Kasumi-1 (cell line): ENCODE results near the gene ARID5B.

Source experiments
- DNase-seq, 2 experiments: peaks; one replicate each; lab custom pipeline; 2025; lab: John Stamatoyannopoulos, UW

Gene ARID5B

DNA sequence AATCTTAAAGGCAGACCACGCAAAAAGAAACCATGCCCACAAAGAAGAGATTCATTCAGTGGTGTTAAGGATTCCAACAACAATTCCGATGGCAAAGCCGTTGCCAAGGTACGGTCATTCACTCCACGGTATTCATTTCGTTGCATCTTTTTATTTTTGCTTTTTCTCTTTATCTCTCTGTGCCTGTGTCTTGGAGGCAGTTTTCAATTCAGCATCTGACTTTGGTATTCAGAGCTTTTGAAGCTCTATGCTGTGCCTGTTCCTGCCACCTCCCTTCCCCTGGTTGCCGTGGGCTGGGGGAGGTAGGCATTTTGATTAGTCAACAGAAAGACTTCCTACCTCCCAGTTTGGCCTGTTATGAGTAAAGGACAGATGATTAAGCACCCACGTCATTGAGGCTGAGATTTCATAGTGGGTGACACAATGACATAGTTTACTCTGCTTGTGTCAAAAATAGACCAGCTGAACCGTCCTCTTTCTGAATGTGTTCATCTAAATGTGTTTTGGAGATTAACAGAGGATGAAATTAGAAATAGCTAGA lies 149.5 kb downstream of the ARID5B start:
- no peak for DNase-seq

- DNase-seq: no peak
Measured at GRCh38 chr10:62052276-62052675, 150.8 kb downstream of the ARID5B start.

DNA sequence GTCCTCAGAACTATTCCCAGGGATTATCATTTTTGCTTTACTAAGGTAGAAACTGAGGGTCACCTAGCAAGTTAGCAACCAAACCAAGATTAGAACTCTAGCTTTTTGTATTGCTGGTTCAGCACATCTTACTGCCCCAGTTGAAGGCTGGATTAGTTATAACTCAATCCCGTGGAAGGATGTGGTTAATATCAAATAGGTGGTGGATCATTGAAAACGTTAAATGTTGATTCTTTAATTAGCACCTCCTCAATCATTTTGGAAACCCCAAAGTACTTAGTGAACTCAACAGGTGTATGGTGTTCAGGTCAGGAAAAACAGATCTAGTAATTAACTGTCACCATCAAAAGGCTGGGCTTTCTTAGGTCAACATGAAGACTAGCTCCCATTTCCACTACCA lies 152.4 kb downstream of the ARID5B start:
- no peak for DNase-seq

- DNase-seq: no peak
Measured at GRCh38 chr10:62054408-62054807, 152.9 kb downstream of the ARID5B start.

- DNase-seq: no peak
Measured at GRCh38 chr10:62054830-62055229, 153.3 kb downstream of the ARID5B start.

- DNase-seq: no peak
Measured at GRCh38 chr10:62056219-62056618, 154.7 kb downstream of the ARID5B start.

DNA sequence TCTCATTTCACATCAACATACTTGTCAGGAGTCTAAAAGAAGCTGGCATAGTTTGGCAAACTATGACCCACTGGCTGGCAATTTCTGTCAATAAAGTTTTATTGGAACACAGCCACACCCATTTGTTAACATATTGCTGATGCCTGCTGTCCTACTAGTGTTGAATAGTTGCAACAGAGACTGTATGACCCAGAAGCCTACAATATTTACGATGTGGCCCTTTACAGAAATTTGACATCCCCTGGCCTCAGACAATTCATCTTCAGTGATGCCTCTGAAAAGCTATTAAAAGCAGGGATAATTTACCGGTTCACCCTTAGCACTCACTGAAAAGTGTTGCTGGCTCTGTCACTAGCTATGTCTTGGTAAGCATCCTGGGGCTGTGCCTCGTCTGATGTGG lies 155.2 kb downstream of the ARID5B start:
- DNase-seq: no peak

- DNase-seq: no peak
Measured at GRCh38 chr10:62057359-62057758, 155.9 kb downstream of the ARID5B start.

- no peak for DNase-seq
Measured at GRCh38 chr10:62057850-62058249, 156.4 kb downstream of the ARID5B start.

GRCh38 chr10:62058476-62058875 lies 157.0 kb downstream of the ARID5B start:
- DNase-seq: no peak

DNA sequence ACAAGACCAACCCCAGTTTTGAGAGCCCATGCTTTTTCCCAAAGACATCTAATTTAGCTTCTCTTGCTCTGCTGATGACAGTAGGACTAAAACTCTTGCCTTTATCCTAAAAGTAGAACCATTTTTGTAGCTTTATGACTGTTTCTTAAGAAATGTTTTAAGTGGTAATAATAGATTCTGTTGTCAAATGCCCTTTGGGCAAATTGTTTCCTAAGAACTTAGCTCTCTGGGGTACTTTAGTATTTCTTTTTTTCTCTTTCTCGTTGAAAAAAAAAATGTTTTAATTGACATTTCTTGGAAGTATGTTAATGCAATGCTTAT lies 157.4 kb downstream of the ARID5B start:
- DNase-seq: no peak

- DNase-seq: no peak
Measured at GRCh38 chr10:62059217-62059920, 157.9 kb downstream of the ARID5B start.

DNA sequence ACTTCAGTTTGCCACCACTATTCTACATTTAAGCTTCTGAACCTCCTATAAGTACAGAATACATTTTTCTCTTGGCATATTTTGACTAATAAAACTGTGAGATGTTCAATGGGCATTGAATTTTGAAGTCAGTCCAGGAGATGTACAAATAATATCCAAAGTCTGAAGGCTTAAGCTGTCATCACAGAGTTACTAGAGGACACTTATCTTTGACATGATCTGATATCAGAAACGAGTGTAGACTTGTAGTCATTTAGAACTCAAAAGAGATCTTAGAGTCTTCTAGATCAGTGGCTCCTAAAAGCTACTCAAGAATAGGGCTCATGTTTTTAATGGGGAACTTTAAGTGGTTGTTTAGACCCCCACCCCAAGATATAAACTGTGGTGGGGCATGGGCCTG lies 160.5 kb downstream of the ARID5B start:
- no peak for DNase-seq

DNA sequence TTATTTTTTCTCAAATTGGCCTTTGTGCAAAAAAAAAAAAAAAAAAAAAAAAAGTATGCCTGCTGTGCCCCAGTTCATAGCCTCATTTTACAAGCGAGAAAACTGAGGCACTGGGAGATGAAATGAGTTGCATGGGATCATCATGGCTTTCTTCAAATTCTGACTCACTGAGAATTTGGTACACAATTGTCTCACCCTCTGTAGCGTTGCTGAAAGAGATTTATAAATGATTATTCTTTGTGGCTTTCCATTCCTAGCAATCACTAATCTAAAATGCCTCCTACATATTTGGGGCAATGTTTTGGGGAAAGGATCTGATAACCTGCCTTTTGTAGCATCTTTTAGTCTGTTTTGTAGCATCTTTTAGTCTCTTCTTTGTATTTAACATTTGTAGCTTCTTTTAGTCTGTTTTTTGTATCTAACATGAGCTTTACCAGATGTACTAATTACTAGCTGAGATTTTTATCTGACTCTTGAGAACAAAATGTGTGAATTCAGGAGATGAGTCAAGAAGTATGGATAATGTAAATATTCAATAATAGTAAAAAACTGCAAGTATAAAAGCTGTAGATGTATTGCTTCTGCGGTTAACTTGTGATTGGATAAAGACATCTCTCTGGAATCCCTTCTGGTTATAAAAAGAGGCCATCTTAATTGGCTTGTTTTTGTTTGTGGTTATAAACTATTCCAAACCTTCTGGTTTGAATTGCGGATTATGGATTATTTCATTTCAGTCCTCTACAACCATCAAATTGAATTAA lies 161.4 kb downstream of the ARID5B start:
- no peak for DNase-seq

DNA sequence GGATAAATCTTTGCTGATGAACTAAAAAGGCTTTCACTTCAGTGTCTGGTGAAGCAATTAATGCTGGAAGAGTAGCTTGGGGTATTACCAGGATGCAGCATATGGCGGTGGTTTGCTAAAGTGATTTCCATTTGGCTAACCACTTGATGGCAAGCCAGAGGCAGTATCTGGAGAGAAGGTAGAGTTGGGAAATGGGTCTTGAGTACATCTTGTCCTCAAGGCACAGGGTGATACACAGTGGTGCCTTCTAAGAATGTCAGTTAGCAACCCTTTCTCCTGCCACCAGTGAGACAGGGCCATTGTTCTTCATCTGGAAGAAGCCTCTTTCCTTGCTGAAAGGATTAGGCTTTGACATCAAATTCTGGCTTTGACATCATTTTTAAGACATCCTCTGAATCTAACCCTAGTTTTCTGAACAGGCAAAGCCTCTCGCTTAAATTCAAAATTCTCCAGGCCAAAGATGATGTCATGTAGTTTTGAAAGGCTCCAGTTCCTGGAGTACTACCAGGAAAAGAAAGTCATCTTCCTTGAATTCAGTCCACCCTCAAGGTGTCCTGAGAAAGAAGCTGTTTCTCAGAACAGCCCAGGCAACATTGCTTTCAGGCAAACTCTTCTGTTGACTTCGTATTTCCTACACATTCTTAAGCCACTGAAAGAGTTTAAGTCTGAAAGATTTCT lies 162.4 kb downstream of the ARID5B start:
- no peak for DNase-seq

DNA sequence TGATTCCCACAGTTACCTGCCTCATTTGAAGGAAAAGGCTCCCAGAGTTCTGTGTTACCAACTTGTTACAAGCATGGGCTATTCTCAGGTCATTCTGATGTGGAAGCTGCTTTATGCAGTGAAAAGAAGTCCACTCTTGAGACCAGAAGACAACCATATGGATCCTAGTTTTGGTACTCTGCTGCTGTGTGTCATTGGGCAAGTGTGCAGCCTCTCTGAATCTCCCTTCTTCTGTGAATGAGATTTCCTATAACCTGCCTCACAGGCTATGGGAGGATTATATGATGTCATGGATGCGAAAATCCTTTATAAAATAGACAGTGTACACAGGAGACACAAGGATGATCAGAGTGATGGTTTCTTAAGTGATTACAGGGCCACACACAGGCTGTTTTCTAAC lies 166.1 kb downstream of the ARID5B start:
- no peak for DNase-seq

GRCh38 chr10:62068464-62068863 lies 167.0 kb downstream of the ARID5B start:
- no peak for DNase-seq

- DNase-seq: no peak
Measured at GRCh38 chr10:62069452-62070178, 168.1 kb downstream of the ARID5B start.

DNA sequence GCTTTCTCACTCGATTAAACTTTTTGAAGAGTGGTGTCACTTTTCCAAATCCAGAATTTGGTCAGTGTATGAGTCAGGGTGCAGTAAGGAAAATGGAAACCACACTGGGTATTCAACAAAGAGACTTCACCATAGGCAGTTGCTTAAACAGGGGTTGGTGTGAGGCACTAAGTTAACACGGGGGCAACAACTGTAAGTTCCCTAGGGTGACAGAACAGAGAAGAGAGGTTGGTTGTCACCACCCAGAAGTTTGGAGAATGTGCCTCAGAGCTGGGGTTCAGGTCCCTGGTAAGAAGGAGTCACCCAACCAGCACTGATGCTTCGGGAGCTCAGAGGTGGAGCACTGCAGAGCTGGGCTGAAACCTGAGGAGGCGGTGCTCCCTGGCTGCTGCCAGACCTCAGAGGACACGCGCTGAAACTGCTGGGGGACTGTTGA lies 170.4 kb downstream of the ARID5B start:
- DNase-seq: no peak

DNA sequence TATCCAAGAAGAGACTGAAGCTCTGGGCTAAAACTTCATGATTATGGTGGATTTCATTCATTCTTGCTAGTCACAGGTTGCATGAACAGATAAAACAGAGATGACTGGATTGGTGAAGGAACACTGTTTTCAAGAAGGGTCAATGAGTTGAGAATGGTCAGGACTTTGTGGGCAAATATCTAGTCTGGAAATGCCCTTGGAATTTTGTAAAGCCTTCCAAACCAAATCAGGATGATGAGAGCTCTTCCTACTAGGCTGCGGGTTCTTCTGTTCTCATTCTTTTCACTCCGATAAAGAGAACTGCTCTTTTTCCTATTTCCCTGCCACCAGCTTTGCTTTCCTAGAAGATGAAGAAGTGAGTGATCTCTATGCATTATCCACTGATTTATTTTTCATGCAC lies 171.4 kb downstream of the ARID5B start:
- no peak for DNase-seq

- no peak for DNase-seq
Measured at GRCh38 chr10:62073429-62073828, 171.9 kb downstream of the ARID5B start.

GRCh38 chr10:62075414-62075813 lies 173.9 kb downstream of the ARID5B start:
- DNase-seq: no peak
